Occipital lobe (tissue), 2 donors: ENCODE data around the gene ZNF316. TPM values are rescaled to one million over a fixed set of nuclear protein-coding genes. Genes with fewer than 3 reads are reported as not detected.

ENCODE experiments used
- DNase-seq: peaks from one replicate; lab custom pipeline; 2025; lab: John Stamatoyannopoulos, UW
- total RNA-seq: library from RNA; depleted of rRNA; stranded (reverse); fragments of >200 nt; gene quantifications from one replicate; pipeline ENCODE4 v1.2.3, GENCODE V29; 2014

ZNF316 gene
- total RNA-seq: 18.2 TPM

GRCh38 chr7:6636741-6637543 lies at the start of gene ZNF316:
Gene ZNF316, plus strand, starts transcription at chr7:6637318. Its CDS starts 5,092 bp downstream, at chr7:6642410.
- DNase-seq: peak; percentile 29

GRCh38 chr7:6588566-6588965 lies 48.6 kb upstream of the ZNF316 start:
- DNase-seq: no peak

GRCh38 chr7:6589151-6589828 lies 47.8 kb upstream of the ZNF316 start:
- no peak for DNase-seq

- DNase-seq: peak; percentile 64
Observed at GRCh38 chr7:6589829-6590644, 47.1 kb upstream of the ZNF316 start, which contains the start of gene INTS15. Gene INTS15, plus strand, starts transcription at chr7:6590021. Its CDS starts 263 bp downstream, at chr7:6590284.

GRCh38 chr7:6590645-6591110 lies 46.4 kb upstream of the ZNF316 start:
- no peak for DNase-seq

- no peak for DNase-seq
Observed at GRCh38 chr7:6600093-6600492, 37.0 kb upstream of the ZNF316 start.

- DNase-seq: peak; percentile 14
Observed at GRCh38 chr7:6604458-6604857, 32.7 kb upstream of the ZNF316 start.

GRCh38 chr7:6606866-6607583 lies 30.1 kb upstream of the ZNF316 start:
- no peak for DNase-seq

GRCh38 chr7:6607651-6608051 lies 29.5 kb upstream of the ZNF316 start:
- DNase-seq: no peak

GRCh38 chr7:6608081-6608480 lies 29.0 kb upstream of the ZNF316 start:
- DNase-seq: no peak

- no peak for DNase-seq
Observed at GRCh38 chr7:6608794-6609193, 28.3 kb upstream of the ZNF316 start.

GRCh38 chr7:6612819-6613218 lies 24.3 kb upstream of the ZNF316 start:
- DNase-seq: no peak

- DNase-seq: no peak
Observed at GRCh38 chr7:6613706-6614105, 23.4 kb upstream of the ZNF316 start.

- DNase-seq: no peak
Observed at GRCh38 chr7:6614953-6615722, 22.0 kb upstream of the ZNF316 start, which contains the start of gene ZNF853. Gene ZNF853, plus strand, starts transcription at chr7:6615610. Its CDS starts 565 bp downstream, at chr7:6616175.

- no peak for DNase-seq
Observed at GRCh38 chr7:6615723-6616555, 21.2 kb upstream of the ZNF316 start.

GRCh38 chr7:6616854-6617643 lies 20.1 kb upstream of the ZNF316 start:
- no peak for DNase-seq

GRCh38 chr7:6618621-6619020 lies 18.5 kb upstream of the ZNF316 start:
- DNase-seq: no peak

- DNase-seq: no peak
Observed at GRCh38 chr7:6619961-6620360, 17.2 kb upstream of the ZNF316 start.
